ENCODE results near the gene RLN1.
"Not testable (repeated sequence)": the region's sequence is repeated elsewhere in the genome, so short reads cannot be mapped to it uniquely, and the experiment has no call there.

RLN1 gene

GRCh38 chr9:5338992-5339981 is at the start of gene RLN1:
Gene RLN1, minus strand, starts transcription at chr9:5339876. Its CDS starts 130 bp downstream, at chr9:5339746.
- in situ Hi-C loops (cut with MboI; ENCODE audit: low sequenced_read_pairs, unreplicated experiment); DNase-seq (ENCODE audit: low spot score): not testable (repeated sequence)

- no peak for TF ChIP-seq CTCF (IDR thresholded peaks at IDR 0.05; ENCODE audit: borderline replicate concordance, control extremely low read depth, extremely low read depth, insufficient read depth, missing control alignments)
- DNase-seq (ENCODE audit: low spot score) = peak; percentile 13
- in situ Hi-C loops (cut with MboI; ENCODE audit: low sequenced_read_pairs, unreplicated experiment) = no loop called here
Observed at GRCh38 chr9:5389109-5389732, 49.5 kb upstream of the RLN1 start.

DNA sequence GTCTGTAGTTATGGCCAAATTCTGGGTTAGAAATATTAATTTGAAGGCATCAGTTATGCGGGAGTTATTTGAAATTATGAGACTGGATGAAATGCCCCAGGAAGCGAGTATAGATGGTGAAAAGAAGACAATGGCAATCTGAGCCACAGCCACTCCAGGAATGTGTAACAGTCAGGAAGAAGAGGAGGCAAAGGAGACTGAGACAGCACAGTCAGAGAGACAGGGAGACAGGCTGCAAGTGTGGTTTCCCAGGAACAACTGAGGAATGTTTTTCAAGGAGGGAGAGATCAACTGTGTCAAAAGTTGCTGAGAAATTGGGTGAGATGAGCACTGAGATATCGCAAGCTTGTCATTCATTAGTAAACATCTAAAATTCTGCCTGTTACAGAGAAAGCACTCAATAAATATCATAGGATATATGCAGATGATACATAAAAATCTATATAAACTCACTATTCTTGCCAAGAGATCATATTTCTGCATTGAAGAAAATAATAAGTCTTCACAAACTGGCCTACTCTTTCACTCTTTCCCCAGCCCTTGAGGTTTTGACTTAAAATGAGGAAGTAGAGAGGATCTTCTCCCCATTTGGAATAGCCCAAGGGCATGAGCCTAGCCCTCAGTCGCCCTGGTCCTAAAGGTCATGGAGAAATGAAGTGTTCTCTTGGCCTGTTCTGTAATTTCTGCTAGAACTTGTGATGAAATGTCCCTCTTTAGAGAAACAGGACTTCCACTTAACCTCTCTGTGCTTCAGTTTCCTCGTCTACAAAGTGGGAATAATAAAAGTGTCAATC is 48.5 kb upstream of the RLN1 start:
- in situ Hi-C loops (cut with MboI; ENCODE audit: low sequenced_read_pairs, unreplicated experiment) = no loop called here
- DNase-seq (ENCODE audit: low spot score) = no peak
- TF ChIP-seq CTCF (IDR thresholded peaks at IDR 0.05; ENCODE audit: borderline replicate concordance, control extremely low read depth, extremely low read depth, insufficient read depth, missing control alignments) = no peak

DNA sequence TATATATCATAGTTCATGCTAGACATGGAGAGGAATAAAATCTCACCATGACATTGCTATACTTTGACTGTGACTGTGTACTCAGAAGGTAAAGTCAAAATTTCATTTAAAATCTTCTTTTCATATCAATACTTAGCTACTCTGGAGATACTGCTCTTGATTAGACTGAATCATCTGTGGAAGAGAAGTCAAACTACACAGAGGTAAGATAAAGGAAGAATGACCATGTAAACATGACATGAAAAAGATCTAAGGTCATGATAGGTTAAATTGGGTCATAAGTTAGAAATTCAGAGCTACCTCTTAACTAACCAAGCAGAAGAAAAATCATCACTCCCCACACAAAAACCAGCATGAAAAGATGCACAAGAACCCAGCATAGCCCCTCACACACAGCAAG is 44.8 kb upstream of the RLN1 start:
- no peak for DNase-seq (ENCODE audit: low spot score)
- in situ Hi-C loops (cut with MboI; ENCODE audit: low sequenced_read_pairs, unreplicated experiment) = no loop called here

GRCh38 chr9:5382479-5382878 is 42.8 kb upstream of the RLN1 start:
- no peak for DNase-seq (ENCODE audit: low spot score)
- in situ Hi-C loops (cut with MboI; ENCODE audit: low sequenced_read_pairs, unreplicated experiment) = no loop called here
- no peak for TF ChIP-seq CTCF (IDR thresholded peaks at IDR 0.05; ENCODE audit: borderline replicate concordance, control extremely low read depth, extremely low read depth, insufficient read depth, missing control alignments)

More for the DNA sequence above, 44.8 kb upstream of the RLN1 start:
- no peak for TF ChIP-seq CTCF (IDR thresholded peaks at IDR 0.05; ENCODE audit: borderline replicate concordance, control extremely low read depth, extremely low read depth, insufficient read depth, missing control alignments)

DNA sequence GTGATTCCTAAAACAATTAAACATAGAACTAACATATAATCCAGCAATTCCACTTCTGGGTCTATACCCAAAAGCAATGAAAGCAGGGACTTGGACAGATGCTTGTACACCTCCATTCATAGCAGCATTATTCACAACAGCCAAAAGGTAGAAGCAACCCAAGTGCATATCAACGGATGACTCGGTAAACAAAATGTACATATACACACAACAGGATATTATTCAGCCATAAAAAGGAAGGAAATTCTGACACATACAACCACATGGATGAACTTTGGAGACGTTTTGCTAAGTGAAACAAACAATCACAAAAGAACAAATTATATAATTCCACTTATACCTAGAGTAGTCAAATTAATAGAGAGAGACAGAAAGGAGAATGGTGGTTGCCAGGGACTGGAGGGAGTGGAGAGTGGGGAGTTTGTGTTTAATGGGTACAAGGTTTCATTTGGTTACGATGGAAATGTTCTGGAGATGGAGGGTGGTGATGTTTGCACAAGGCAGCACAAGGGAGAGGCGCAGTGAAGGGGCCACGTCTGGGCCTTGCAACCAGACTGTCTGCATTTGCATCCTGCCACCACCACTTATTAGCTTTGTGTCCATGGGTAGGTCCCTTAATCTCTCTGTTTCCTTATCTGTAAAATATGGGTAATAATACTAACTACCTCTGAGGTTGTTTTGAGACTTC is 36.3 kb upstream of the RLN1 start:
- DNase-seq (ENCODE audit: low spot score) = no peak
- in situ Hi-C loops (cut with MboI; ENCODE audit: low sequenced_read_pairs, unreplicated experiment) = no loop called here
- no peak for TF ChIP-seq CTCF (IDR thresholded peaks at IDR 0.05; ENCODE audit: borderline replicate concordance, control extremely low read depth, extremely low read depth, insufficient read depth, missing control alignments)

Data from GM13976 (cell line).